Stimulated activated CD4-positive, alpha-beta T cell treated with anti-CD3 and anti-CD28 coated beads, Interleukin-12 subunit alpha, Interleukin-12 subunit beta, amount 100 ng/mL, for 24 hours (primary cell): Measurements from ENCODE around the gene WFDC10B.
"Not testable (repeated sequence)": the region's sequence is repeated elsewhere in the genome, so short reads cannot be mapped to it uniquely, and the experiment has no call there.

Experiments
- DNase-seq, 2 experiments: peaks; one replicate each; pipeline ENCODE4 v3.0.0-alpha.2; 2020; ENCODE audit warnings: low read depth in 2 of 2

WFDC10B gene

GRCh38 chr20:45704969-45705637, at the start of gene WFDC10B:
WFDC10B (minus strand) TSS chr20:45705019; CDS start chr20:45685992, 19,027 bp downstream.
- no peak for DNase-seq

GRCh38 chr20:45752746-45753145, 47.9 kb upstream of the WFDC10B start:
- DNase-seq, result peak in 1 of 2 experiments; percentile 8

- DNase-seq, result no peak
Observed at GRCh38 chr20:45751721-45752120, 46.9 kb upstream of the WFDC10B start.

- DNase-seq, result no peak
Observed at GRCh38 chr20:45745015-45745414, 40.2 kb upstream of the WFDC10B start.

DNA sequence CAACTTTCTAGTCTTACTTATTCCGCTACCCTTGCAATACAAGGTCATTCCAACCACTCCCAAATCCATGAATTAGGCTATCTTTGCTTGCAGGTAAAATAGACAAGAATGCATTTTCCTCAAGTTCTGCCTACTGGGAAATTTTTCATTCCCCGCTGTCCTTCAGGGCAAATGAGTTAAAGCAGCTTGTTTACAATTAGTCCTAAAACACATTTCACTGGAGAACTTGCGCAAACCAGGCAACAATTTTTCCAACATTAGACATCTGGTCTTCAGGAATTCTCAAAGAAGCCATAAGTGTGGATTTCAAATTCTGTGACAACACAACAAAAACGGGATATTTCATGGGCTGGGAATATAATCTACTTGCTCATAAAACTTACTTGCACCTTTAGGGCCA, 37.8 kb upstream of the WFDC10B start:
- no peak for DNase-seq

- no peak for DNase-seq
Observed at GRCh38 chr20:45735988-45736387, 31.2 kb upstream of the WFDC10B start.

GRCh38 chr20:45735552-45735951, 30.7 kb upstream of the WFDC10B start:
- DNase-seq, result no peak

GRCh38 chr20:45732199-45732598, 27.4 kb upstream of the WFDC10B start:
- DNase-seq, result no peak

DNA sequence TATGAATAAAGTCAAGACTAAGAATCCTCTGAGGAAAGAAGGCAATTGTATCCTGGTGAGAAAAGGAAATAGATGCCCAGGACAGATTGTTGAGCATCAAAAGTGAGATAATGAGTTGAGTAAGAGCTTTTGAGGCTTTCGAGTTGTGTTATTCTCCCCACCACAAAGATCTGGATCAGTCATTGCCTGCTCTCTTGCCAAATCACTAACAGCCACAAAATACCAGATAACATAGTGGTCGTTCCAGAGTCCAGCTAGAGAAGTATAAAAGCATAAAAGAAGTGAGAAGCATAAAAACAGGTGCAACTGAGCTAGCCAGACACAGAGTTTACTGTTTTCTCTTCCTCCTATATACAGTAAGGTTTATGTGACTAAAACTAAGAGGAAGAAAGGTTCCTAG, 22.2 kb upstream of the WFDC10B start:
- no peak for DNase-seq

DNA sequence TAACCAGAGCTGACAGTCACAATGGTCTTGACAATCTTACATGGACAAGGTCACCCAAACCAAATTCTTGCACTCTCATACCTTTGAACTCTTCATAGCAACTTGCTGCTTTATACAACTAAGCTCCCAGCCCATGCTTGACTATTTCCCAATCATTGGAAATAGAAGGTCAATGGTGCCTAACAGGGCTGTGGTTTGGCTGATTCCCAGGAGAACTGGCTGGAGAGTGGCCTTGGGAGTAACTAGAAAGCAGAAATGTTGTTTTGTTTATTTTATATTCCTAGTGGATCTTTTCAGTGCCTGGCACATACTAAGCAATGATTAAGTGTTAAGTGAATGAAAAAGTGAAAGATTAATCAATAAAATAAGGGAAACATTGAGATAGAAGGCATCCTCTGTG, 20.3 kb upstream of the WFDC10B start:
- DNase-seq, result no peak

GRCh38 chr20:45722047-45722446, 17.2 kb upstream of the WFDC10B start, which contains the start of gene SPINT4:
SPINT4 (plus strand) TSS chr20:45722347; CDS start chr20:45722368, 21 bp downstream.
- DNase-seq, result no peak

GRCh38 chr20:45716141-45716688, 11.4 kb upstream of the WFDC10B start:
- not testable (repeated sequence) for DNase-seq

DNA sequence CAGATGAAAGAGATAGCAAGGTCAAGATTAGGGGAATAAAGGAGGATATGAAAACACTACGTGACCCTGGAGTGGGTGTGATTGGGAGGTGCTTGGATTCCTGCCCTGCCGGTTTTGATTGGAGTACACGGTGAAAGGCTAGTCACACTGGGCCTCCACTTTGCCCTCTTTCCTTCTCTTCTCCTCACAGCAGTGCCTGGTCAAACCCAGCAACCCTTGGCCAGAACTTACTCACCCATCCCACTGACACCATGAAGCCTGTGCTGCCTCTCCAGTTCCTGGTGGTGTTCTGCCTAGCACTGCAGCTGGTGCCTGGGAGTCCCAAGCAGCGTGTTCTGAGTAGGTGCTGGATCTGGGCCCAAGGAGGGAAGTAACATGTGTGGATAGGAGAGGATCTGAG, 2.9 kb downstream of the WFDC10B start, which contains the start of gene WFDC13:
Gene WFDC13, plus strand, starts transcription at position 166 of the 400 bp plus-strand sequence. Its CDS starts 86 bp downstream, at position 252.
- DNase-seq, result no peak

DNA sequence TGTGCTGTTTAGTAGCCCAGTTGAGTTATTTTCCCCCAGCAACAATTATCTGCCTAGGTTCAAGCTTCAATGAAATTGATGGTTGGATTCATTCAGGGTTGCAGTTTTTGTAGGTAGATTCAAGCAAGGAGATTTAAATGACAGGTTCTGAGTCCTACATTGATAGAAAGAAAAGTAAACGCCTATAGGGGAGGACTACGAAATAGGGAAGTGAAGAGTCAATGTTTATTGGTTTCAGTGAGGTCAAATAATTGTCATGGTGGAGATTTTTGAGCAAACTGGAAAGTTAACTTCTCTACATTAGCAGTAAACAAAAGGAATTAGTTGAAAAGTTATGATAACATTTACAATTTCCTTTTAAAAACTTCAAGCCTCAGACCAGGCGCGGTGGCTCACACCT, 3.7 kb downstream of the WFDC10B start:
- DNase-seq, result no peak

GRCh38 chr20:45695496-45695895, 9.3 kb downstream of the WFDC10B start:
- DNase-seq, result no peak

DNA sequence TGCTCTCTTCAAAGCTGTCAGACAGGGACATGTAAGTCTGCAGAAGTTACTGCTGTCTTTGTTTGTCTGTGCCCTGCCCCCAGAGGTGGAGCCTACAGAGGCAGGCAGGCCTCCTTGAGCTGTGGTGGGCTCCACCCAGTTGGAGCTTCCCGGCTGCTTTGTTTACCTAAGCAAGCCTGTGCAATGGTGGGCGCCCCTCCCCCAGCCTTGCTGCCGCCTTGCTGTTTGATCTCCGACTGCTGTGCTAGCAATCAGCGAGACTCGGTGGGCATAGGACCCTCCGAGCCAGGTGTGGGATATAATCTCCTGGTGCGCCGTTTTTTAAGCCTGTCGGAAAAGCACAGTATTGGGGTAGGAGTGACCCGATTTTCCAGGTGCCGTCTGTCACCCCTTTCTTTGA, 11.5 kb downstream of the WFDC10B start:
- not testable (repeated sequence) for DNase-seq

- no peak for DNase-seq
Observed at GRCh38 chr20:45685896-45686295, 18.9 kb downstream of the WFDC10B start.

- no peak for DNase-seq
Observed at GRCh38 chr20:45679650-45680049, 25.2 kb downstream of the WFDC10B start.

DNA sequence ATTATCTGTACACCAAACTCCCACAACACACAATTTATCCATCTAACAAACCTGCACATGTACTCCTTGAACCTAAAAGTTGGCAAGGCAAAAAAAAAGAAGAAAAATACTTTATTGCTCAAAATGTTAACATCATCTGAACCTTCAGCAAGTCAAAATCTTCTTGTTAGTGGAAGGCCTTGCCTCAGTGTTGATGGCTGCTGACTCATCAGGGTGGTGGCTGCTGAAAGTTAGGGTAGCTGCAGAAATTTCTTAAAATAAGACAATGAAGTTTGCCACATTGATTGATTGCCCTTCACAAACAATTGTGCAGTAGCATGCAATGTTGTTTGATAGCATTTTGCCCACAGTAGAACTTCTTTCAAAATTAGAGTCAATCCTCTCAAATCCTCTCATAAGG, 32.1 kb downstream of the WFDC10B start:
- no peak for DNase-seq

DNA sequence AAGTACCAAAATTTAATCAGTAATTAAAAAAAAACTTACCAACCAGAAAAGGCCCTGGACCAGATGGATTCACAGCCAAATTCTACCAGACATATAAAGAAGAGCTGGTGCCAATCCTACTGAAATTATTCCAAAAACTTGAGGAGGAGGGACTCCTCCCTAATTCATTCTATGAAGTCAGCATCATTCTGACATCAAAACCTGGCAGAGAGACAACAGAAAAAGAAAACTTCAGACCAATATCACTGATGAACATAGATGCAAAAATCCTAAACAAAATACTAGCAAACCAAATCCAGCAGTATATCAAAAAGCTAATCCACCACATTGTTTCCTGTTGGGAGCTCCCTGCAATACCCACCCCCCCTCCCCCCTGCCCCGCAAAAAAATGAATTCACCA, 34.7 kb downstream of the WFDC10B start, which contains the start of gene WFDC11:
Gene WFDC11, minus strand, starts transcription at position 101 of the 400 bp plus-strand sequence. CDS start 19,639 bp downstream, outside the sequence.
- no peak for DNase-seq

DNA sequence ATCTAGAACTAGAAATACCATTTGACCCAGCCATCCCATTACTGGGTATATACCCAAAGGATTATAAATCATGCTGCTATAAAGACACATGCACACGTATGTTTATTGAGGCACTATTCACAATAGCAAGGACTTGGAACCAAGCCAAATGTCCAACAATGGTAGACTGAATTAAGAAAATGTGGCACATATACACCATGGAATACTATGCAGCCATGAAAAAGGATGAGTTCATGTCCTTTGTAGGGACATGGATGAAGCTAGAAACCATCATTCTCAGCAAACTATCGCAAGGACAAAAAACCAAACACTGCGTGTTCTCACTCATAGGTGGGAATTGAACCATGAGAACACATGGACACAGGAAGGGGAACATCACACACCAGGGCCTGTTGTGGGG, 47.8 kb downstream of the WFDC10B start:
- not testable (repeated sequence) for DNase-seq

- not testable (repeated sequence) for DNase-seq
Observed at GRCh38 chr20:45651726-45652125, 53.1 kb downstream of the WFDC10B start.

GRCh38 chr20:45649312-45649863, 55.4 kb downstream of the WFDC10B start:
- no peak for DNase-seq
